Muscle layer of colon (tissue), 2 donors: ENCODE data around the gene NNT.

ENCODE experiments used
- H3K27ac ChIP-seq: one replicate; pipeline ENCODE4 v1.7.0; 2013; ENCODE audit warnings: low read depth, mild to moderate bottlenecking, low read length, moderate library complexity
- H3K27me3 ChIP-seq, 2 donors: one replicate each; pipeline ENCODE4 v1.7.0; 2013; ENCODE audit warnings: low read length in 2 of 2, mild to moderate bottlenecking in 2 of 2; ENCODE audit not compliant: insufficient read depth in 2 of 2, control insufficient read depth in 1 of 2
- H3K36me3 ChIP-seq: one replicate; pipeline ENCODE4 v1.7.0; 2013; ENCODE audit warnings: mild to moderate bottlenecking, low read length; ENCODE audit not compliant: insufficient read depth
- H3K4me1 ChIP-seq: one replicate; pipeline ENCODE4 v1.7.0; 2013; ENCODE audit warnings: mild to moderate bottlenecking, low read length; ENCODE audit not compliant: insufficient read depth
- H3K4me3 ChIP-seq, 2 donors: one replicate each; pipeline ENCODE4 v1.7.0; 2013; ENCODE audit warnings: low read length in 2 of 2, low read depth in 1 of 2, mild to moderate bottlenecking in 1 of 2, moderate library complexity in 1 of 2
- H3K9ac ChIP-seq: one replicate; pipeline ENCODE4 v1.7.0; 2013; ENCODE audit warnings: low read length
- H3K9me3 ChIP-seq: one replicate; pipeline ENCODE4 v1.7.0; 2013; ENCODE audit warnings: mild to moderate bottlenecking, low read length
- donor health status: abdominal sarcoma.
- donor health status: Adenocarcinoma of cecum.

NNT gene

DNA sequence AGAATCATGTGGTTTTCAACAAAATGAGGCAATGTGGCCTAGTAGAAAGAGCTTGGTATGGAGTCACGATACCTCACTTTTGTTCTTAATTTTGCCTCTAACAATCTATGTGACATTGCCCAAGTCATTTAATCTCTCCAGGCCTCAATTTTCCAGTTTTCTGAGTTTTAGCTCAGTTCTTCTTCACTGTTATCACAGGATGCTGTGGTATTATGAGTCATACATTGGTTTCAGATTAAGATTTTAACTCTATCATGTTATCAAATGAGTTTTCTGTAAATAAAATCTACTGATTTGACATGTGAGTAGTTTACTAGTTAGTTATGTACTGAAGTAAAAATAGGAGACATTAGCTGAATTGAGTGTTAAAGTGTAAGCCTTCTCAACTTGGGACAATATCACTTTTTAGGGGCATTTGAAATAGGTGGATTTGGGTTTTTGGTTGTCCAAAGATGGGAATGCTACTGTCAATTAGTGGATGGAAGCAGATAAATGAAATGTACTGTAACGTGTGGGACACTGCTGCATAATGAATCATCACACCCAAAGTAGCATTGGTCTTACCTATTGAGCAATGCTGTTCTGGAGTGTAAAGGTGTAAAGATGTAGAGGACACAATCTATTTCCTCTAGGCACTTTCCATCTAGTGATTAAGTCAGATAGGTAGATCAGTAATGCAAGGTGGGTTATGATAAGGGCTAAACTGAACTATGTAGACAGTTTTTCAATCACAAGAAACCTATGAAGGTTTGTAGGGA is 73.3 kb downstream of the NNT start:
- H3K9me3 ChIP-seq = no peaks in the 10 kb centered on the region
- H3K36me3 ChIP-seq = peaks cover 5% of the 10 kb centered on the region
- H3K9ac ChIP-seq = no peak overlapping the region
- no peaks in the 10 kb centered on the region for H3K4me1 ChIP-seq
- H3K4me3 ChIP-seq = no peak overlapping the region
- H3K27me3 ChIP-seq = no peaks in the 10 kb centered on the region
- H3K27ac ChIP-seq = no peak overlapping the region

- Histone ChIP-seq H3K9me3 (no peaks in the 10 kb centered on the region), H3K4me3 (no peak overlapping the region), H3K36me3 (peaks cover 5% of the 10 kb centered on the region), H3K4me1 (no peaks in the 10 kb centered on the region), H3K27me3 (no peaks in the 10 kb centered on the region), H3K9ac (no peak overlapping the region), H3K27ac (no peak overlapping the region)
Observed at GRCh38 chr5:43677253-43677652, 74.3 kb downstream of the NNT start.

DNA sequence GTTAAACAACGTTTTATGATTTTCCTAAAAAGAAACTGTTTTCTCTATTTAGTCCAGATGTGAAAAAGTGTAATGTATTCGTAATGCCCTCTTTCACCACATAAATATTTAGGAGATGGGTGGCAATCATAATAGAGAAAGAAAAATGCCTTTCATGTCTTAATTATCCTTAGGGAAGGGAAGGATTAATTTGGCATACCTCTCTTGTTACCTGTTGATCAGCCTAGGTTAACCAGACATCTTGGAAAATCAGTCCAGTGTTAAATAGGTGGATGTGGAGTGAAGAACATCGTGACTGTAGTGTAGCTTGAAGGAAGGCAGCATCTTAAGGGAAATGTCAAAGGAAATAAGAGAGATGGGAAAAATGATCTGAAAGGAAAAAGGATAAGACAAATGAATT is 76.2 kb downstream of the NNT start:
- H3K27me3 ChIP-seq = no peaks in the 10 kb centered on the region
- H3K36me3 ChIP-seq = peaks cover 5% of the 10 kb centered on the region
- no peak overlapping the region for H3K9ac ChIP-seq
- no peak overlapping the region for H3K4me3 ChIP-seq
- H3K9me3 ChIP-seq = no peaks in the 10 kb centered on the region
- no peak overlapping the region for H3K27ac ChIP-seq
- H3K4me1 ChIP-seq = no peaks in the 10 kb centered on the region

DNA sequence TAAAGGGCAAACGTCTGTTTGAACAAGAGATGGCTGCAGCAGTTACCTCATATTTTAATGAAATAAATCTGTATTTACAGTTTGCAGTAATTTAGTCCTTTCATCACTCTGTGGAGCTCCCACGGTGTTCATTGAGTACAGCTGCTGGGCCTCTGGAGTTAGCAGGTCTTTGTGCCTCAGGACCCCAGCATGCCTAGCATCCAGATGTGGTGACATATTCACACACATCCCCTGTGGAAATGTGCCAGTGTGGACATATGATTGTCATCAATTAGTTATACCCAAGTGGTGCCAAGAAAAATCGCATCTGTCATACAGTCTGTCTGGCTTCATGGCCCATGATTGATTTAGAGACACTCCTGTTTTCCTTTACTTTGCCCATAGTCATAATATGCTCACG is 77.3 kb downstream of the NNT start:
- Histone ChIP-seq H3K4me3 (no peak overlapping the region), H3K27me3 (no peaks in the 10 kb centered on the region), H3K9me3 (no peaks in the 10 kb centered on the region), H3K4me1 (no peaks in the 10 kb centered on the region), H3K27ac (no peak overlapping the region), H3K36me3 (peaks cover 5% of the 10 kb centered on the region), H3K9ac (no peak overlapping the region)

GRCh38 chr5:43683884-43684471 is 81.0 kb downstream of the NNT start:
- Histone ChIP-seq H3K4me3 (no peak overlapping the region), H3K9me3 (no peaks in the 10 kb centered on the region), H3K4me1 (no peaks in the 10 kb centered on the region), H3K36me3 (no peaks in the 10 kb centered on the region), H3K27ac (no peak overlapping the region), H3K9ac (no peak overlapping the region), H3K27me3 (no peaks in the 10 kb centered on the region)

GRCh38 chr5:43685252-43685950 is 82.4 kb downstream of the NNT start:
- H3K36me3 ChIP-seq = no peaks in the 10 kb centered on the region
- no peaks in the 10 kb centered on the region for H3K4me1 ChIP-seq
- H3K27ac ChIP-seq = no peak overlapping the region
- H3K9ac ChIP-seq = no peak overlapping the region
- no peaks in the 10 kb centered on the region for H3K27me3 ChIP-seq
- H3K4me3 ChIP-seq = no peak overlapping the region
- no peaks in the 10 kb centered on the region for H3K9me3 ChIP-seq

GRCh38 chr5:43687275-43687674 is 84.3 kb downstream of the NNT start:
- Histone ChIP-seq H3K9me3 (no peaks in the 10 kb centered on the region), H3K27ac (no peak overlapping the region), H3K4me1 (no peaks in the 10 kb centered on the region), H3K4me3 (no peak overlapping the region), H3K27me3 (no peaks in the 10 kb centered on the region), H3K9ac (no peak overlapping the region), H3K36me3 (no peaks in the 10 kb centered on the region)

GRCh38 chr5:43691275-43691674 is 88.3 kb downstream of the NNT start:
- Histone ChIP-seq H3K4me1 (no peaks in the 10 kb centered on the region), H3K9ac (no peak overlapping the region), H3K27me3 (no peaks in the 10 kb centered on the region), H3K4me3 (no peak overlapping the region), H3K9me3 (no peaks in the 10 kb centered on the region), H3K36me3 (no peaks in the 10 kb centered on the region), H3K27ac (no peak overlapping the region)

DNA sequence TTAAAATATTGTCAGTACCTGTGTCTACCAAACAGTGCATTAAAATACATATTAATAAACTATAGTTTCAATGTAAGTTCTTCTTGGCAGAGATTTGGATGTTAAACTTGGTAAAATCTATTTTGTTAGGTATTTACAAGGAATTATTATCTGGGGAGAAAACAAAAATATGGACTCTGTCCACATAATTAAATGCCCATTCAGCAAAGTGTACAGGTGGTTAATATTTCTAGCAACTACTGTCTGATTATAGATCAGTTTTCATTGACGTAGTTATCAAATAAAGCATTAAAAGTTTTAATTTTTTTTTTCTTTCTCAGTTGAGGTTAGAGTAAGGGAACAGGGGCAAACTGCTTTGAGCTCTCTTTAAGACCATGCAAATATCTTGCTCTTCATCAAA is 88.9 kb downstream of the NNT start:
- H3K9ac ChIP-seq = no peak overlapping the region
- H3K27ac ChIP-seq = no peak overlapping the region
- H3K4me3 ChIP-seq = no peak overlapping the region
- no peaks in the 10 kb centered on the region for H3K27me3 ChIP-seq
- H3K9me3 ChIP-seq = no peaks in the 10 kb centered on the region
- H3K36me3 ChIP-seq = no peaks in the 10 kb centered on the region
- H3K4me1 ChIP-seq = no peaks in the 10 kb centered on the region

GRCh38 chr5:43693411-43693810 is 90.4 kb downstream of the NNT start:
- Histone ChIP-seq H3K4me3 (no peak overlapping the region), H3K9me3 (no peaks in the 10 kb centered on the region), H3K9ac (no peak overlapping the region), H3K27ac (no peak overlapping the region), H3K27me3 (no peaks in the 10 kb centered on the region), H3K36me3 (no peaks in the 10 kb centered on the region), H3K4me1 (no peaks in the 10 kb centered on the region)

GRCh38 chr5:43694027-43694426 is 91.0 kb downstream of the NNT start:
- Histone ChIP-seq H3K9me3 (no peaks in the 10 kb centered on the region), H3K9ac (no peak overlapping the region), H3K4me1 (no peaks in the 10 kb centered on the region), H3K27ac (no peak overlapping the region), H3K4me3 (no peak overlapping the region), H3K27me3 (no peaks in the 10 kb centered on the region), H3K36me3 (no peaks in the 10 kb centered on the region)
